ENCODE data around the gene RXFP3. TPM values are rescaled to one million over a fixed set of nuclear protein-coding genes. Genes with fewer than 3 reads are reported as not detected.

Gene RXFP3
- total RNA-seq, 2 experiments from 2014 or later: not detected

GRCh38 chr5:33921002-33921401, 15.2 kb upstream of the RXFP3 start:
- Mint-ChIP-seq H3K9me3 (ENCODE audit: low read depth) (no peaks in the 10 kb centered on the region), H3K27ac (no peak overlapping the region), H3K36me3 (no peaks in the 10 kb centered on the region), H3K4me1 (no peaks in the 10 kb centered on the region), H3K27me3 (peaks cover 7% of the 10 kb centered on the region), H3K4me3 (no peak overlapping the region)
- DNase-seq (no peak), ATAC-seq (no peak)
- CTCF ChIA-PET: interaction anchor here (0.7 kb wide), 1 partner anchor 14 kb away, joined by 4 read pairs; no protein-coding TSS in a partner anchor

- no peaks in the 10 kb centered on the region for H3K36me3 Mint-ChIP-seq
- H3K27me3 Mint-ChIP-seq: peaks cover 7% of the 10 kb centered on the region
- H3K9me3 Mint-ChIP-seq (ENCODE audit: low read depth): no peaks in the 10 kb centered on the region
- H3K4me1 Mint-ChIP-seq: no peaks in the 10 kb centered on the region
- CTCF ChIA-PET: no interaction called here
- DNase-seq (no peak), ATAC-seq (no peak)
- H3K27ac Mint-ChIP-seq: no peak overlapping the region
- H3K4me3 Mint-ChIP-seq: no peak overlapping the region
These were observed 10.9 kb upstream of the RXFP3 start for GRCh38 chr5:33925278-33925677.

- H3K27ac Mint-ChIP-seq: no peak overlapping the region
- no peak for ATAC-seq
- H3K36me3 Mint-ChIP-seq: no peaks in the 10 kb centered on the region
- H3K27me3 Mint-ChIP-seq: peaks cover 14% of the 10 kb centered on the region
- no peak for DNase-seq
- H3K9me3 Mint-ChIP-seq (ENCODE audit: low read depth): no peaks in the 10 kb centered on the region
- CTCF ChIA-PET: no interaction called here
- H3K4me3 Mint-ChIP-seq: no peak overlapping the region
- H3K4me1 Mint-ChIP-seq: no peaks in the 10 kb centered on the region
These were observed 8.5 kb upstream of the RXFP3 start for GRCh38 chr5:33927685-33928084.

- CTCF ChIA-PET: no interaction called here
- Mint-ChIP-seq H3K9me3 (ENCODE audit: low read depth) (no peaks in the 10 kb centered on the region), H3K27me3 (peaks cover 14% of the 10 kb centered on the region), H3K27ac (no peak overlapping the region), H3K4me3 (no peak overlapping the region), H3K36me3 (no peaks in the 10 kb centered on the region), H3K4me1 (no peaks in the 10 kb centered on the region)
- DNase-seq (no peak), ATAC-seq (no peak)
These were observed 7.9 kb upstream of the RXFP3 start for GRCh38 chr5:33928283-33928682.

GRCh38 chr5:33929925-33930690, 6.1 kb upstream of the RXFP3 start:
- Mint-ChIP-seq H3K4me3 (no peak overlapping the region), H3K27ac (no peak overlapping the region), H3K9me3 (ENCODE audit: low read depth) (no peaks in the 10 kb centered on the region), H3K4me1 (no peaks in the 10 kb centered on the region), H3K36me3 (no peaks in the 10 kb centered on the region), H3K27me3 (peaks cover 25% of the 10 kb centered on the region)
- CTCF ChIA-PET: no interaction called here
- ATAC-seq: no peak
- no peak for DNase-seq

- no peaks in the 10 kb centered on the region for H3K36me3 Mint-ChIP-seq
- CTCF ChIA-PET: interaction anchor here (1.4 kb wide), 1 partner anchor 496 kb away, joined by 5 read pairs; no protein-coding TSS in a partner anchor
- no peak overlapping the region for H3K4me3 Mint-ChIP-seq
- ATAC-seq (no peak), DNase-seq (no peak)
- no peaks in the 10 kb centered on the region for H3K9me3 Mint-ChIP-seq (ENCODE audit: low read depth)
- no peak overlapping the region for H3K27ac Mint-ChIP-seq
- peaks cover 36% of the 10 kb centered on the region for H3K27me3 Mint-ChIP-seq
- H3K4me1 Mint-ChIP-seq: peaks cover 2% of the 10 kb centered on the region
These were observed 5.0 kb upstream of the RXFP3 start for GRCh38 chr5:33931136-33931535.

DNA sequence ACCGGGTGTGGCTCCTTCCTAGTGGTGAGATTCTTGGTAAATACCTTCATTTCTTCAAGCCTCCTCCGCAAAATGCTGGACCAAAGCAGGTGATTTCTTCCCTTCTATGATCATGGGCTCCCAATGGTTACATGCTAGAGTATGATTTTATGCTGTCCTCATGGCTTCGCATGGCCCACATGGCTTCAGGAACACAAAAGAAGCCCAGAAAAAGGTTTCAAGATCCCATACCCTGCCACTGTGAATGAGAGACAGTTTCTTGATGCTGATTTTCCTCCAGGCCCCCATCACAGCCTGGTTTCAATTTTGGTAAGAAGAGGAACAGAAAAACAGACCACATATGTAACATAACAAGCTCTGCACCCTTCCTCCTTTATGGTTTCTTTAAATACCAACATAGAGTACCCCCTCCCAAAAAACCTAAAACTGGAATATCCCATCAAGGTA, 2.4 kb upstream of the RXFP3 start:
- no peaks in the 10 kb centered on the region for H3K9me3 Mint-ChIP-seq (ENCODE audit: low read depth)
- CTCF ChIA-PET: interaction anchor here (1.3 to 3.0 kb wide), 5 partner anchors 13 to 512 kb away, joined by 4 to 25 read pairs (median 11); no protein-coding TSS in a partner anchor
- H3K4me3 Mint-ChIP-seq: no peak overlapping the region
- ATAC-seq (no peak), DNase-seq (no peak)
- peaks cover 61% of the 10 kb centered on the region for H3K27me3 Mint-ChIP-seq
- H3K27ac Mint-ChIP-seq: no peak overlapping the region
- peaks cover 3% of the 10 kb centered on the region for H3K4me1 Mint-ChIP-seq
- H3K36me3 Mint-ChIP-seq: no peaks in the 10 kb centered on the region

GRCh38 chr5:33934176-33934575, 2.0 kb upstream of the RXFP3 start:
- no peak for ATAC-seq
- H3K27me3 Mint-ChIP-seq: peaks cover 65% of the 10 kb centered on the region
- no peak overlapping the region for H3K4me3 Mint-ChIP-seq

DNA sequence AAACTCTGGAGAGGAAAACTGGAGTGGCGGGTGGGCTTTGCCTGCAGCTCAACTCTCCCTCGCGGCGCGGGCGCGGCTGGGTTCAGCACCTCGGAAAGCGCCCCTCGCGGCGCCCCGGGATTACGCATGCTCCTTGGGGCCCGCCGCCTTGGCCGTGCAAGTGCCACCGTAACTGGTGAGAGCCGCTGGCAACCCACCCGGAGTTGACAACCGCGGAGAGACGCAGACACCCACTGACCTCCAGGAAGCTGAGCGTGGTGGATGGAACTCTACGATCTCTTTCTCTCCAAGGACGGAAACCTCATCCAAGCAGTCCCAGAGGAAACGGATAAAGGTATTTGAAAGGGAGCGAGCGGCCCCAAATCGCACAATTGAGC, 194 bp upstream of the RXFP3 start:
- H3K4me3 Mint-ChIP-seq: no peak overlapping the region
- ATAC-seq: peak; percentile 68
- no peak overlapping the region for H3K27ac Mint-ChIP-seq
- CTCF ChIA-PET: interaction anchor here (0.5 to 3.0 kb wide), 8 partner anchors 27 to 1228 kb away, joined by 3 to 25 read pairs (median 6); no protein-coding TSS in a partner anchor
- H3K4me1 Mint-ChIP-seq: peaks cover 3% of the 10 kb centered on the region
- peak; percentile 62 for DNase-seq
- H3K9me3 Mint-ChIP-seq (ENCODE audit: low read depth): no peaks in the 10 kb centered on the region
- H3K27me3 Mint-ChIP-seq: peaks cover 80% of the 10 kb centered on the region
- H3K36me3 Mint-ChIP-seq: no peaks in the 10 kb centered on the region

More at GRCh38 chr5:33934176-33934575, 2.0 kb upstream of the RXFP3 start:
- Mint-ChIP-seq H3K4me1 (peaks cover 3% of the 10 kb centered on the region), H3K27ac (no peak overlapping the region), H3K9me3 (ENCODE audit: low read depth) (no peaks in the 10 kb centered on the region), H3K36me3 (no peaks in the 10 kb centered on the region)
- no peak for DNase-seq
- CTCF ChIA-PET: interaction anchor here (0.9 to 3.0 kb wide), 9 partner anchors 13 to 512 kb away, joined by 3 to 25 read pairs (median 5); partner anchors contain the start of genes ADAMTS12 and TARS1

- H3K4me3 Mint-ChIP-seq: no peak overlapping the region
- H3K36me3 Mint-ChIP-seq: no peaks in the 10 kb centered on the region
- H3K27me3 Mint-ChIP-seq: peaks cover 77% of the 10 kb centered on the region
- no peak overlapping the region for H3K27ac Mint-ChIP-seq
- CTCF ChIA-PET: interaction anchor here (1.8 kb wide), 1 partner anchor 31 kb away, joined by 4 read pairs; no protein-coding TSS in a partner anchor
- DNase-seq: no peak
- ATAC-seq: no peak
- H3K4me1 Mint-ChIP-seq: peaks cover 3% of the 10 kb centered on the region
- H3K9me3 Mint-ChIP-seq (ENCODE audit: low read depth): no peaks in the 10 kb centered on the region
These were observed 976 bp downstream of the RXFP3 start for GRCh38 chr5:33937017-33937706.

DNA sequence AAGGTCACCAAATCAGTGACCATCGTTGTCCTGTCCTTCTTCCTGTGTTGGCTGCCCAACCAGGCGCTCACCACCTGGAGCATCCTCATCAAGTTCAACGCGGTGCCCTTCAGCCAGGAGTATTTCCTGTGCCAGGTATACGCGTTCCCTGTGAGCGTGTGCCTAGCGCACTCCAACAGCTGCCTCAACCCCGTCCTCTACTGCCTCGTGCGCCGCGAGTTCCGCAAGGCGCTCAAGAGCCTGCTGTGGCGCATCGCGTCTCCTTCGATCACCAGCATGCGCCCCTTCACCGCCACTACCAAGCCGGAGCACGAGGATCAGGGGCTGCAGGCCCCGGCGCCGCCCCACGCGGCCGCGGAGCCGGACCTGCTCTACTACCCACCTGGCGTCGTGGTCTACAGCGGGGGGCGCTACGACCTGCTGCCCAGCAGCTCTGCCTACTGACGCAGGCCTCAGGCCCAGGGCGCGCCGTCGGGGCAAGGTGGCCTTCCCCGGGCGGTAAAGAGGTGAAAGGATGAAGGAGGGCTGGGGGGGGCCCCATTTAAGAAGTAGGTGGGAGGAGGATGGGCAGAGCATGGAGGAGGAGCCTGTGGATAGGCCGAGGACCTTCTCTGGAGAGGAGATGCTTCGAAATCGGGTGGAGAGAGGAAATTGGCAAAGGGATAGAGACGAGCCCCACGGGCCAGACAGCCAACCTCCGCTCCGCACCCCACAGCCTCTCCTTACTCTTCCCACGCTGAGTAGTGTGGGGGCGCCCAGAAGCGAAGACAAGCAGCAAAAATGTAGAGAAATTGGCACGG, 1.7 kb downstream of the RXFP3 start:
- ATAC-seq: no peak
- no peak for DNase-seq

DNA sequence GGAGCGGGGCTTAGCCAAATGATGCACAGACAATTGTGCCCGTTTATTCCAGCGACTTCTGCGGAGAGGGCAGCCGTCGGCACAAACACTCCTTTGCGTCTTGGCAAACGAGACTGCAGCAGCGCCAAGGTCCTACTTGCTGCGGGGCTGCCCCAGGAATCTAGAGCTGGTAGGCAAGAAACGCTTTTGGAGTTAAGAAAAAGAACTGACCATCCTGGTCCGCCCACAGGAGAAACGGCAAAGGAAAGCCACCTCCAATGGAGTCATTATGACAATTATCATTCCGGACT, 2.3 kb downstream of the RXFP3 start:
- Mint-ChIP-seq H3K4me1 (peaks cover 3% of the 10 kb centered on the region), H3K27ac (no peak overlapping the region), H3K9me3 (ENCODE audit: low read depth) (no peaks in the 10 kb centered on the region), H3K27me3 (peaks cover 73% of the 10 kb centered on the region), H3K4me3 (no peak overlapping the region), H3K36me3 (no peaks in the 10 kb centered on the region)
- ATAC-seq: no peak
- CTCF ChIA-PET: no interaction called here
- no peak for DNase-seq

More for the DNA sequence above, 1.7 kb downstream of the RXFP3 start:
- CTCF ChIA-PET: no interaction called here
- Mint-ChIP-seq H3K27me3 (peaks cover 75% of the 10 kb centered on the region), H3K4me3 (no peak overlapping the region), H3K27ac (no peak overlapping the region), H3K9me3 (ENCODE audit: low read depth) (no peaks in the 10 kb centered on the region), H3K36me3 (no peaks in the 10 kb centered on the region), H3K4me1 (peaks cover 3% of the 10 kb centered on the region)

- DNase-seq (no peak), ATAC-seq (no peak)
- H3K4me3 Mint-ChIP-seq: no peak overlapping the region
- H3K27ac Mint-ChIP-seq: no peak overlapping the region
- no peaks in the 10 kb centered on the region for H3K36me3 Mint-ChIP-seq
- H3K9me3 Mint-ChIP-seq (ENCODE audit: low read depth): no peaks in the 10 kb centered on the region
- H3K4me1 Mint-ChIP-seq: peaks cover 3% of the 10 kb centered on the region
- H3K27me3 Mint-ChIP-seq: peaks cover 72% of the 10 kb centered on the region
- CTCF ChIA-PET: no interaction called here
These were observed 2.7 kb downstream of the RXFP3 start for GRCh38 chr5:33938881-33939280.
